MM.1S (cell line): ENCODE measurements around the gene NPPA.

Experiments used
- DNase-seq: peaks from one replicate; pipeline ENCODE4 v3.0.0-alpha.2; 2015
- H2AFZ ChIP-seq: fragments of 300-600 bp; sonication (generic); 2 replicates; pipeline ENCODE4 v1.6.0; 2016; ENCODE audit warnings: antibody characterized with exemption, low read length
- H3F3A ChIP-seq: fragments of 300-600 bp; sonication (generic); 2 replicates; pipeline ENCODE4 v1.6.1; 2016; ENCODE audit warnings: mild to moderate bottlenecking, antibody characterized with exemption, low read length, moderate library complexity, mixed read lengths; ENCODE audit not compliant: insufficient read depth
- H3K27ac ChIP-seq: fragments of 300-600 bp; sonication (generic); 2 replicates; pipeline ENCODE4 v1.5.1; 2016; ENCODE audit warnings: mild to moderate bottlenecking, low read length
- H3K27me3 ChIP-seq: fragments of 300-600 bp; sonication (generic); replicated peaks from 2 replicates; pipeline ENCODE4 v1.6.0; 2016; ENCODE audit warnings: low read length; ENCODE audit not compliant: insufficient read depth
- H3K36me3 ChIP-seq: fragments of 300-600 bp; sonication (generic); replicated peaks from 2 replicates; pipeline ENCODE4 v1.6.1; 2016; ENCODE audit warnings: mild to moderate bottlenecking, low read length, mixed read lengths; ENCODE audit not compliant: insufficient read depth
- H3K4me1 ChIP-seq: fragments of 300-600 bp; sonication (generic); 2 replicates; pipeline ENCODE4 v1.6.1; 2016; ENCODE audit warnings: low read length, mixed read lengths
- H3K4me2 ChIP-seq: fragments of 300-600 bp; sonication (generic); 2 replicates; pipeline ENCODE4 v1.6.0; 2016; ENCODE audit warnings: low read depth, low read length
- H3K4me3 ChIP-seq: fragments of 300-600 bp; sonication (generic); 2 replicates; pipeline ENCODE4 v1.5.1; 2016; ENCODE audit warnings: low read length, mixed read lengths
- H3K79me2 ChIP-seq: fragments of 300-600 bp; sonication (generic); 2 replicates; pipeline ENCODE4 v1.6.1; 2016; ENCODE audit warnings: mixed run types, low read length, mixed read lengths
- H3K9ac ChIP-seq: fragments of 300-600 bp; sonication (generic); 2 replicates; pipeline ENCODE4 v1.6.1; 2016; ENCODE audit warnings: low read length, mixed read lengths
- H3K9me2 ChIP-seq: fragments of 300-600 bp; sonication (generic); replicated peaks from 2 replicates; pipeline ENCODE4 v1.6.1; 2016; ENCODE audit warnings: mild to moderate bottlenecking, low read length, mixed read lengths; ENCODE audit not compliant: insufficient read depth
- H3K9me3 ChIP-seq: fragments of 300-600 bp; sonication (generic); replicated peaks from 2 replicates; pipeline ENCODE4 v1.6.1; 2016; ENCODE audit warnings: mild to moderate bottlenecking, low read length, mixed read lengths; ENCODE audit not compliant: insufficient read depth
- H4K20me1 ChIP-seq: fragments of 300-600 bp; sonication (generic); 2 replicates; pipeline ENCODE4 v1.6.1; 2016; ENCODE audit warnings: mild to moderate bottlenecking, low read length, moderate library complexity, mixed read lengths; ENCODE audit not compliant: insufficient read depth
- CTCF ChIP-seq: fragments of 300-600 bp; sonication (generic); IDR thresholded peaks from 2 replicates; pipeline ENCODE4 v1.5.1; 2016; ENCODE audit warnings: antibody characterized with exemption, low read length, mixed read lengths
- EZH2 ChIP-seq: fragments of 300-600 bp; sonication (generic); optimal IDR thresholded peaks from 2 replicates; pipeline ENCODE3; 2017; ENCODE audit warnings: low read depth, mild to moderate bottlenecking, antibody characterized with exemption, low read length, mixed read lengths
- EZH2phosphoT487 ChIP-seq: fragments of 300-600 bp; sonication (generic); IDR thresholded peaks from 2 replicates; pipeline ENCODE4 v1.6.1; 2018; ENCODE audit warnings: antibody characterized with exemption, low read length

Gene NPPA

GRCh38 chr1:11825131-11825530, 22.5 kb downstream of the NPPA start:
- Histone ChIP-seq H3K27ac (no peak overlapping the region), H4K20me1 (no peaks in the 10 kb centered on the region), H3F3A (no peaks in the 10 kb centered on the region), H3K27me3 (no peaks in the 10 kb centered on the region), H3K9ac (no peak overlapping the region), H3K4me2 (no peak overlapping the region), H3K36me3 (no peaks in the 10 kb centered on the region), H3K9me3 (no peaks in the 10 kb centered on the region), H3K4me1 (no peaks in the 10 kb centered on the region), H3K79me2 (no peaks in the 10 kb centered on the region), H2AFZ (no peak overlapping the region), H3K9me2 (no peaks in the 10 kb centered on the region), H3K4me3 (no peak overlapping the region)
- no peak for DNase-seq
- no peak for TF ChIP-seq EZH2phosphoT487
- no peak for TF ChIP-seq CTCF
- TF ChIP-seq EZH2, result no peak

GRCh38 chr1:11823366-11824137, 24.0 kb downstream of the NPPA start:
- Histone ChIP-seq H3K27ac (no peak overlapping the region), H2AFZ (no peak overlapping the region), H3K27me3 (no peaks in the 10 kb centered on the region), H3K36me3 (no peaks in the 10 kb centered on the region), H4K20me1 (no peaks in the 10 kb centered on the region), H3K4me3 (no peak overlapping the region), H3K9me3 (no peaks in the 10 kb centered on the region), H3K4me1 (no peaks in the 10 kb centered on the region), H3K4me2 (no peak overlapping the region), H3K9ac (no peak overlapping the region), H3K79me2 (no peaks in the 10 kb centered on the region), H3K9me2 (no peaks in the 10 kb centered on the region), H3F3A (no peaks in the 10 kb centered on the region)
- TF ChIP-seq EZH2phosphoT487, result no peak
- TF ChIP-seq EZH2, result no peak
- TF ChIP-seq CTCF, result no peak
- DNase-seq, result no peak

GRCh38 chr1:11822091-11822490, 25.5 kb downstream of the NPPA start:
- TF ChIP-seq CTCF (no peak), EZH2phosphoT487 (no peak)
- no peaks in the 10 kb centered on the region for H3K9me3 ChIP-seq
- no peaks in the 10 kb centered on the region for H3F3A ChIP-seq
- H3K9me2 ChIP-seq, result no peaks in the 10 kb centered on the region
- no peak overlapping the region for H2AFZ ChIP-seq
- no peak overlapping the region for H3K9ac ChIP-seq
- no peaks in the 10 kb centered on the region for H3K79me2 ChIP-seq
- no peaks in the 10 kb centered on the region for H3K27me3 ChIP-seq
- no peak for DNase-seq
- no peak overlapping the region for H3K27ac ChIP-seq
- no peak overlapping the region for H3K4me2 ChIP-seq
- no peak overlapping the region for H3K4me3 ChIP-seq
- H4K20me1 ChIP-seq, result no peaks in the 10 kb centered on the region
- H3K4me1 ChIP-seq, result no peaks in the 10 kb centered on the region
- peaks cover 6% of the 10 kb centered on the region for H3K36me3 ChIP-seq
